Panc1 (cell line): ENCODE data around the gene RASSF7. TPM values are rescaled to one million over a fixed set of nuclear protein-coding genes. Genes with fewer than 3 reads are reported as not detected.

Experiments
- ATAC-seq: fragments of 200-7000 bp; cut with Tn5 transposase; 2 replicates; pipeline ENCODE4 v1.9.1; 2020; ENCODE audit warnings: mild to moderate bottlenecking, moderate library complexity
- BruUV-seq: library from RNA; stranded (reverse); fragments of 400-500 nt; replicated peaks from 2 replicates; lab custom pipeline; 2021; lab: Mats Ljungman, UMichigan
- CTCF ChIA-PET: fragments of 300-600 bp; sonication (Branson Sonifier 250); formaldehyde crosslinking; loops from one replicate; lab custom pipeline; 2022; ENCODE audit warnings: antibody characterized with exemption; lab: Charles Lee
- POLR2A ChIA-PET: fragments of 300-600 bp; sonication (Branson Sonifier 250); formaldehyde crosslinking; loops from one replicate; lab custom pipeline; 2022; ENCODE audit warnings: antibody characterized with exemption; lab: Charles Lee
- DNase-seq: peaks from one replicate; pipeline ENCODE4 v3.0.0-alpha.2; 2010; ENCODE audit warnings: low read depth, low spot score
- H3K27ac ChIP-seq: 2 replicates; pipeline ENCODE4 v1.5.1; 2011; ENCODE audit warnings: mild to moderate bottlenecking, low read length, inconsistent platforms
- H3K27me3 ChIP-seq: fragments of 200-500 bp; sonication (Bioruptor generic); 2 replicates; pipeline ENCODE4 v1.6.0; 2014; ENCODE audit warnings: low read length, inconsistent platforms; ENCODE audit not compliant: control insufficient read depth, insufficient read depth
- H3K36me3 ChIP-seq: fragments of 200-500 bp; sonication (Bioruptor generic); 2 replicates; pipeline ENCODE4 v1.5.1; 2014; ENCODE audit warnings: inconsistent platforms, mild to moderate bottlenecking, low read length, moderate library complexity; ENCODE audit not compliant: control insufficient read depth, insufficient read depth
- H3K4me1 ChIP-seq: 2 replicates; pipeline ENCODE4 v1.5.1; 2011; ENCODE audit warnings: inconsistent platforms, mild to moderate bottlenecking, low read length, moderate library complexity; ENCODE audit not compliant: control insufficient read depth, insufficient read depth
- H3K4me3 ChIP-seq, 2 experiments: 2 replicates each; pipeline ENCODE4 v1.5.1; 2011 to 2012; ENCODE audit warnings: low read depth in 2 of 2, low read length in 2 of 2, mild to moderate bottlenecking in 2 of 2, inconsistent platforms in 1 of 2, moderate library complexity in 1 of 2
- H3K9me3 ChIP-seq: fragments of 200-500 bp; sonication (Bioruptor generic); 2 replicates; pipeline ENCODE4 v1.5.1; 2014; ENCODE audit warnings: low read depth, mild to moderate bottlenecking, inconsistent platforms, low read length, moderate library complexity; ENCODE audit not compliant: control insufficient read depth, insufficient read depth
- CTCF ChIP-seq: fragments of 450-650 bp; IDR thresholded peaks from 2 replicates; pipeline ENCODE4 v1.5.1; 2017; ENCODE audit warnings: mild to moderate bottlenecking
- POLR2AphosphoS5 ChIP-seq: IDR thresholded peaks from 2 replicates; pipeline ENCODE4 v1.6.1; 2012; ENCODE audit warnings: mild to moderate bottlenecking, low read depth, low read length, moderate library complexity
- SIN3A ChIP-seq: IDR thresholded peaks from 2 replicates; pipeline ENCODE4 v1.6.1; 2012; ENCODE audit warnings: low read depth, mild to moderate bottlenecking, low read length, moderate library complexity, borderline replicate concordance; ENCODE audit not compliant: insufficient read depth
- TCF7L2 ChIP-seq: IDR thresholded peaks from 2 replicates; pipeline ENCODE4 v1.6.1; 2011; ENCODE audit warnings: mild to moderate bottlenecking, low read depth, low read length, inconsistent platforms
- in situ Hi-C: cut with HindIII; loops from 2 replicates; pipeline ENCODE4 v1.10.0; 2016; ENCODE audit warnings: low sequenced_read_pairs, low pct_unique_long_range_greater_than_20kb
- intact Hi-C: fragments of 100-400 bp; cut with micrococcal nuclease; formaldehyde crosslinking; loops from one replicate; pipeline ENCODE4 v1.10.0; 2022; ENCODE audit not compliant: unreplicated experiment
- total RNA-seq: library from RNA; stranded (reverse); gene quantifications from one replicate; pipeline ENCODE4 v1.2.1, GENCODE V29; 2021; ENCODE audit not compliant: unreplicated experiment
- TF ChIP-seq, protein P1 (sequence below), 2 experiments: IDR thresholded peaks; 2 replicates each; pipeline ENCODE4 v1.6.1; 2011 to 2012; ENCODE audit warnings: low read depth in 2 of 2, control low read depth in 1 of 2, low read length in 1 of 2, mild to moderate bottlenecking in 1 of 2, moderate library complexity in 1 of 2; ENCODE audit not compliant: insufficient read depth in 1 of 2

Gene RASSF7
- total RNA-seq, 1 experiment from 2014 or later: 81.8 TPM

GRCh38 chr11:592501-592900 lies 31.7 kb downstream of the RASSF7 start:
- in situ Hi-C loops (no loop called here), intact Hi-C loops (no loop called here)
- TF ChIP-seq CTCF (no peak), SIN3A (no peak), POLR2AphosphoS5 (no peak), TCF7L2 (no peak)
- TF ChIP-seq, protein P1, sequence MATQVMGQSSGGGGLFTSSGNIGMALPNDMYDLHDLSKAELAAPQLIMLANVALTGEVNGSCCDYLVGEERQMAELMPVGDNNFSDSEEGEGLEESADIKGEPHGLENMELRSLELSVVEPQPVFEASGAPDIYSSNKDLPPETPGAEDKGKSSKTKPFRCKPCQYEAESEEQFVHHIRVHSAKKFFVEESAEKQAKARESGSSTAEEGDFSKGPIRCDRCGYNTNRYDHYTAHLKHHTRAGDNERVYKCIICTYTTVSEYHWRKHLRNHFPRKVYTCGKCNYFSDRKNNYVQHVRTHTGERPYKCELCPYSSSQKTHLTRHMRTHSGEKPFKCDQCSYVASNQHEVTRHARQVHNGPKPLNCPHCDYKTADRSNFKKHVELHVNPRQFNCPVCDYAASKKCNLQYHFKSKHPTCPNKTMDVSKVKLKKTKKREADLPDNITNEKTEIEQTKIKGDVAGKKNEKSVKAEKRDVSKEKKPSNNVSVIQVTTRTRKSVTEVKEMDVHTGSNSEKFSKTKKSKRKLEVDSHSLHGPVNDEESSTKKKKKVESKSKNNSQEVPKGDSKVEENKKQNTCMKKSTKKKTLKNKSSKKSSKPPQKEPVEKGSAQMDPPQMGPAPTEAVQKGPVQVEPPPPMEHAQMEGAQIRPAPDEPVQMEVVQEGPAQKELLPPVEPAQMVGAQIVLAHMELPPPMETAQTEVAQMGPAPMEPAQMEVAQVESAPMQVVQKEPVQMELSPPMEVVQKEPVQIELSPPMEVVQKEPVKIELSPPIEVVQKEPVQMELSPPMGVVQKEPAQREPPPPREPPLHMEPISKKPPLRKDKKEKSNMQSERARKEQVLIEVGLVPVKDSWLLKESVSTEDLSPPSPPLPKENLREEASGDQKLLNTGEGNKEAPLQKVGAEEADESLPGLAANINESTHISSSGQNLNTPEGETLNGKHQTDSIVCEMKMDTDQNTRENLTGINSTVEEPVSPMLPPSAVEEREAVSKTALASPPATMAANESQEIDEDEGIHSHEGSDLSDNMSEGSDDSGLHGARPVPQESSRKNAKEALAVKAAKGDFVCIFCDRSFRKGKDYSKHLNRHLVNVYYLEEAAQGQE (IDR thresholded peaks at IDR 0.05; ENCODE audit: insufficient read depth in 1 of 2, low read depth in 2 of 2, low read length in 1 of 2): no peak
- no peaks in the 10 kb centered on the region for H3K4me1 ChIP-seq
- DNase-seq (no peak), ATAC-seq (no peak)
- H3K4me3 ChIP-seq: no peak overlapping the region
- peaks cover 16% of the 10 kb centered on the region for H3K36me3 ChIP-seq
- POLR2A ChIA-PET: no interaction called here
- CTCF ChIA-PET: no interaction called here
- no TSS peak for BruUV-seq
- H3K27ac ChIP-seq: no peak overlapping the region
- no peaks in the 10 kb centered on the region for H3K27me3 ChIP-seq
- no peaks in the 10 kb centered on the region for H3K9me3 ChIP-seq

- CTCF ChIA-PET: no interaction called here
- no peak for DNase-seq
Measured at GRCh38 chr11:592918-593317, 32.1 kb downstream of the RASSF7 start.

More at GRCh38 chr11:592918-593317, 32.1 kb downstream of the RASSF7 start:
- ATAC-seq: no peak
- Histone ChIP-seq H3K36me3 (peaks cover 13% of the 10 kb centered on the region; the same call in 1 of the 2 replicates), H3K4me1 (no peaks in the 10 kb centered on the region), H3K9me3 (no peaks in the 10 kb centered on the region), H3K27me3 (no peaks in the 10 kb centered on the region), H3K4me3 (no peak overlapping the region), H3K27ac (no peak overlapping the region)
- no TSS peak for BruUV-seq
- POLR2A ChIA-PET: no interaction called here
- in situ Hi-C loops: no loop called here
- TF ChIP-seq SIN3A (no peak), CTCF (no peak), POLR2AphosphoS5 (no peak), TCF7L2 (no peak)
- TF ChIP-seq, protein P1 (IDR thresholded peaks at IDR 0.05; ENCODE audit: insufficient read depth in 1 of 2, low read depth in 2 of 2, low read length in 1 of 2): no peak
- intact Hi-C loops: no loop called here
